Endodermal cell (in vitro differentiated cells): Measurements from ENCODE around the gene TUBGCP6. TPM values are rescaled to one million over a fixed set of nuclear protein-coding genes. Genes with fewer than 3 reads are reported as not detected.

ENCODE experiments used
- DNase-seq: peaks from one replicate; pipeline ENCODE4 v3.0.0-alpha.2; 2017
- H3K27ac ChIP-seq: 2 replicates; pipeline ENCODE4 v1.5.1; 2013; ENCODE audit warnings: mild to moderate bottlenecking, low read depth, low read length, moderate library complexity
- H3K27me3 ChIP-seq: 2 replicates; pipeline ENCODE4 v1.6.1; 2013; ENCODE audit warnings: mild to moderate bottlenecking, low read length, moderate library complexity; ENCODE audit not compliant: insufficient read depth, control insufficient read depth, poor library complexity, severe bottlenecking
- H3K36me3 ChIP-seq: 2 replicates; pipeline ENCODE4 v1.7.0; 2013; ENCODE audit warnings: mild to moderate bottlenecking, low read length, moderate library complexity; ENCODE audit not compliant: control insufficient read depth, insufficient read depth
- H3K4me1 ChIP-seq: one replicate; pipeline ENCODE4 v1.7.0; 2013; ENCODE audit warnings: low read length; ENCODE audit not compliant: control insufficient read depth, insufficient read depth
- H3K4me3 ChIP-seq: 2 replicates; pipeline ENCODE4 v1.5.1; 2013; ENCODE audit warnings: mild to moderate bottlenecking, low read length, moderate library complexity
- H3K9ac ChIP-seq: 2 replicates; pipeline ENCODE4 v1.6.1; 2013; ENCODE audit warnings: mild to moderate bottlenecking, low read length, moderate library complexity; ENCODE audit not compliant: poor library complexity, severe bottlenecking; ENCODE audit errors: extremely low read depth
- H3K9me3 ChIP-seq: 2 replicates; pipeline ENCODE4 v1.6.1; 2013; ENCODE audit warnings: mild to moderate bottlenecking, low read length, moderate library complexity; ENCODE audit not compliant: control insufficient read depth
- H3K27ac Mint-ChIP-seq: 2 replicates; pipeline ENCODE4 v1.8.0; 2020; ENCODE audit warnings: mixed read lengths
- H3K27me3 Mint-ChIP-seq: 2 replicates; pipeline ENCODE4 v1.8.0; 2021; ENCODE audit warnings: mild to moderate bottlenecking, mixed read lengths; ENCODE audit not compliant: insufficient read depth
- H3K36me3 Mint-ChIP-seq: 2 replicates; pipeline ENCODE4 v1.8.0; 2020; ENCODE audit warnings: low read depth, mixed read lengths
- H3K4me1 Mint-ChIP-seq: 2 replicates; pipeline ENCODE4 v1.8.0; 2020; ENCODE audit warnings: mixed read lengths
- H3K4me3 Mint-ChIP-seq: 2 replicates; pipeline ENCODE4 v1.8.0; 2020; ENCODE audit warnings: mild to moderate bottlenecking, moderate library complexity, mixed read lengths
- H3K9me3 Mint-ChIP-seq: 2 replicates; pipeline ENCODE4 v1.8.0; 2020; ENCODE audit warnings: mild to moderate bottlenecking, mixed read lengths
- WGBS, 2 experiments: methylation state at CpG; one replicate each; pipeline versions ENCODE4 v1.1.5 to v1.1.7; 2013; ENCODE audit warnings: missing lambda C conversion rate in 2 of 2, mixed read lengths in 1 of 2; ENCODE audit not compliant: insufficient coverage in 1 of 2, insufficient read length in 1 of 2; 5-methylcytosine and 5-hydroxymethylcytosine counted together
- total RNA-seq, 2 donors: library from RNA; stranded (reverse); fragmentation: NEBNext Ultra II Directional in 1 of 2; extraction: Animal tissue kit (Norgen Biotek cat#: 25700) in 1 of 2; gene quantifications; 2 replicates in 1 of 2; 3 replicates in 1 of 2; pipeline ENCODE4 v1.2.1, GENCODE V29; 2021
- TF ChIP-seq, protein P1 (sequence below): fragments of 200-600 bp; sonication (generic); conservative IDR thresholded peaks from 2 replicates; pipeline ENCODE4 v1.5.0; 2021; ENCODE audit warnings: antibody characterized with exemption, mild to moderate bottlenecking

Gene TUBGCP6
- total RNA-seq, 2 donors from 2014 or later, result 43.7 to 46.0 TPM

DNA sequence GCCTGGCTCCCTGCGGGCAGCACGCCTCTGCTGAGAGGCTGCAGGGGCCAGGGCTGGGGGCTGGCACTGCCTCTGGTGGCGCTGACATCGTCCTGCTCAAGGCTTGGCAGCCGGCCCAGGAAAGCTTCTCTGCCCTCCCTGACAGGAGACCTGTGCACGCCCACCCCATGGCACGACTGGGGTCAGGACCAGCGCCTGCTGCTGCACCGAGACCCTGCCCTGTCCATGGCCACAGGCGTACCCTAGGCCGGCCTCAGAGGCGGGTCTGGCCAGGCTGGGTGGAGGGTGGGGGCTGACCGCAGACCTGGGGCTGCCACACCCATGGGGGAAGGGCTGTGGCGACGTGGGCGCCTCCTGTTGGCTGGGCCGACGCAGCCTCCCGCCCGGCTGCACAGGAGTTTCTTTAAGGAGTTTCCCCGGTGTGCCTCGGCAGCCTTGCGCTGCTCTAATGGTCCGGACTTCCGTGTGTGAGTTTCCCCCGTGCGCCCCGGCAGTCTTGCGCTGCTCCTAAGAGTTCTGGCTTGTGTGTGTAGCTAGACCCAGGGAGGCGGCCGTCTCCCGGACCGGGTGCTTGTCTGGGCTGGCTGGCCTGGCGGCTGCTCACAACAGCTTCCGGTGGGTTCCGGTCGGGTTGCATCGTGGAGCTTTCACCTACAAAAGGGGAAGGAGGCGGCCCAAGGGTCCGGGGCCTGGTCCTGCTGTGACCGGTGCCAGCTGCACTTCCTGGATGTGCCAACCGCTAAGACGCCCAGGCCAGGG is 54.5 kb downstream of the TUBGCP6 start:
- H3K36me3 Mint-ChIP-seq, result peaks cover 7% of the 10 kb centered on the region
- no peaks in the 10 kb centered on the region for H3K4me1 Mint-ChIP-seq
- H3K4me3 ChIP-seq, result no peak overlapping the region
- no peaks in the 10 kb centered on the region for H3K27me3 ChIP-seq
- H3K27ac Mint-ChIP-seq, result peak overlapping the region; percentile 78
- no peak overlapping the region for H3K27ac ChIP-seq
- peaks cover 4% of the 10 kb centered on the region for H3K4me1 ChIP-seq
- no peaks in the 10 kb centered on the region for H3K9me3 Mint-ChIP-seq
- peak; percentile 92 for DNase-seq
- H3K4me3 Mint-ChIP-seq, result peak overlapping the region; percentile 49
- WGBS, 2 experiments, result 74 to 79% methylated on average over 33 to 43 of the region's 43 CpGs
- H3K36me3 ChIP-seq, result peaks cover 11% of the 10 kb centered on the region
- TF ChIP-seq, protein P1, sequence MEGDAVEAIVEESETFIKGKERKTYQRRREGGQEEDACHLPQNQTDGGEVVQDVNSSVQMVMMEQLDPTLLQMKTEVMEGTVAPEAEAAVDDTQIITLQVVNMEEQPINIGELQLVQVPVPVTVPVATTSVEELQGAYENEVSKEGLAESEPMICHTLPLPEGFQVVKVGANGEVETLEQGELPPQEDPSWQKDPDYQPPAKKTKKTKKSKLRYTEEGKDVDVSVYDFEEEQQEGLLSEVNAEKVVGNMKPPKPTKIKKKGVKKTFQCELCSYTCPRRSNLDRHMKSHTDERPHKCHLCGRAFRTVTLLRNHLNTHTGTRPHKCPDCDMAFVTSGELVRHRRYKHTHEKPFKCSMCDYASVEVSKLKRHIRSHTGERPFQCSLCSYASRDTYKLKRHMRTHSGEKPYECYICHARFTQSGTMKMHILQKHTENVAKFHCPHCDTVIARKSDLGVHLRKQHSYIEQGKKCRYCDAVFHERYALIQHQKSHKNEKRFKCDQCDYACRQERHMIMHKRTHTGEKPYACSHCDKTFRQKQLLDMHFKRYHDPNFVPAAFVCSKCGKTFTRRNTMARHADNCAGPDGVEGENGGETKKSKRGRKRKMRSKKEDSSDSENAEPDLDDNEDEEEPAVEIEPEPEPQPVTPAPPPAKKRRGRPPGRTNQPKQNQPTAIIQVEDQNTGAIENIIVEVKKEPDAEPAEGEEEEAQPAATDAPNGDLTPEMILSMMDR, result peak; percentile 65
- H3K9me3 ChIP-seq, result no peaks in the 10 kb centered on the region
- no peak overlapping the region for H3K9ac ChIP-seq
- no peaks in the 10 kb centered on the region for H3K27me3 Mint-ChIP-seq

DNA sequence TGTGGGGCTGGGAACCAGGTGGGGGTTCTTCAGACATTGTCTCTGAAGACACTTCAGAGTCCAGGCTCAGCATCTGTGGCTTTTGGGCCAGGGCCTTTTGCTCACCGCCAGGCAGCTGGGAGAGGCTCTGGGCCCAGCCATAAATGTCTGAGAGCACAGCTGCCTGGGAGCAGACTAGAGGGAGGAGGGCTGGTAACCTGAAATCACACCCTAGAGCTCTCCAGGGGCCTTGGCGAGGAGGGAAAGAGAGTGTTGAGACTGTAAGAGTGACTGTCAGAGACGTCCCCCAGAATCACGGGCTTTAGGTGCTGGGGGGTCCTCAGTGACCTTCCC is 55.0 kb downstream of the TUBGCP6 start:
- TF ChIP-seq, protein P1, result no peak

DNA sequence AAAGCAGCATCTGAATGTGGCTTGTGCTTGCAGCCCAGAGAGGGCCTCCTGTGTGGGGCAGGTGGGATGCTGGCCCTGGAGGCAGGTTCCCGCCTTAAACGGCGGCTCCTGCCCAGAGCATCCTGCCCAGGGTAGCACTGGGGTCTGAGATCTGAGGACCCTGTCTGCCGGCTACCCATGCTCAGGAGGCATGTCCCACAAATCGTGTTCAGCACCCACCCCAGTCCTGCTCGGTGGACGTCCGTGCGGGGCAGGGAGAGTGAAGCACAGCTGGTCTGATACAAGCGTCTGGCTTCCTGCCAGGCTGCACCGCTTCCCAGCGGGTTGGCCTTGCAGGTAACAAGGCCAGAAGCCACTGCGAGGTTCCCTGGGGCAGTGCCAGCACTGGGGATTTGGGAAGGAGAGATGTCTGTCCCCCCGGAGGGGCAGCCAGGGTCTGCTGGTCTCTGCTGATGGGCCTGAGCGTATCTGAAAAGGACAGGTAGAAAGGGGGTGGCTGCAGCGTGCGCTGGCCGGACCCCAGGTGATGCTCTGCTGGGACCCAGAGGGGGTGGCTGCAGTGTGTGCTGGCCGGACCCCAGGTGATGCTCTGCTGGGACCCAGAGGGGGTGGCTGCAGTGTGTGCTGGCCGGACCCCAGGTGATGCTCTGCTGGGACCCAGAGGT is 55.5 kb downstream of the TUBGCP6 start:
- TF ChIP-seq, protein P1, result no peak
- peaks cover 3% of the 10 kb centered on the region for H3K27me3 Mint-ChIP-seq
- peaks cover 4% of the 10 kb centered on the region for H3K4me1 ChIP-seq
- no peak overlapping the region for H3K4me3 Mint-ChIP-seq
- no peak for DNase-seq
- H3K36me3 Mint-ChIP-seq, result peaks cover 7% of the 10 kb centered on the region
- no peak overlapping the region for H3K4me3 ChIP-seq
- H3K9ac ChIP-seq, result no peak overlapping the region
- no peaks in the 10 kb centered on the region for H3K9me3 Mint-ChIP-seq
- H3K27ac Mint-ChIP-seq, result no peak overlapping the region
- no peak overlapping the region for H3K27ac ChIP-seq
- WGBS, 2 experiments, result 90 to 95% methylated on average over 12 to 20 of the region's 20 CpGs
- H3K9me3 ChIP-seq, result no peaks in the 10 kb centered on the region
- no peaks in the 10 kb centered on the region for H3K4me1 Mint-ChIP-seq
- H3K27me3 ChIP-seq, result no peaks in the 10 kb centered on the region
- H3K36me3 ChIP-seq, result peaks cover 7% of the 10 kb centered on the region

More for the DNA sequence above, 55.0 kb downstream of the TUBGCP6 start:
- Histone ChIP-seq H3K27me3 (no peaks in the 10 kb centered on the region), H3K9ac (no peak overlapping the region), H3K27ac (no peak overlapping the region), H3K4me3 (no peak overlapping the region), H3K36me3 (peaks cover 11% of the 10 kb centered on the region), H3K4me1 (peaks cover 4% of the 10 kb centered on the region), H3K9me3 (no peaks in the 10 kb centered on the region)
- Mint-ChIP-seq H3K27me3 (no peaks in the 10 kb centered on the region), H3K4me1 (no peaks in the 10 kb centered on the region), H3K27ac (no peak overlapping the region), H3K36me3 (peaks cover 7% of the 10 kb centered on the region), H3K4me3 (no peak overlapping the region), H3K9me3 (no peaks in the 10 kb centered on the region)
- WGBS, 2 experiments, result 86 to 97% methylated on average over 4 of the region's 4 CpGs
- no peak for DNase-seq
